SK-N-SH (cell line): ENCODE results near the gene FRMD4B. TPM values are rescaled to one million over a fixed set of nuclear protein-coding genes. Genes with fewer than 3 reads are reported as not detected.

Experiments
- CTCF ChIA-PET: fragments of 300-600, 350-600 bp; formaldehyde crosslinking; extraction: SDS; loops from one replicate; lab custom pipeline; 2021; lab: Yijun Ruan, JAX
- POLR2A ChIA-PET: fragments of 350-600 bp; sonication (Branson Sonifier 250); formaldehyde crosslinking; extraction: SDS; loops from one replicate; lab custom pipeline; 2020; ENCODE audit warnings: antibody characterized with exemption, inconsistent platforms; lab: Yijun Ruan, JAX
- DNase-seq: peaks from one replicate; pipeline ENCODE4 v3.0.0; 2012
- H2AFZ ChIP-seq: fragments of 200-600 bp; sonication (generic); 2 replicates; pipeline ENCODE4 v1.8.1; 2016; ENCODE audit warnings: antibody characterized with exemption, mild to moderate bottlenecking, low read depth
- H3F3A ChIP-seq: fragments of 200-600 bp; sonication (generic); replicated peaks from 2 replicates; pipeline ENCODE3; 2016; ENCODE audit warnings: antibody characterized with exemption, mild to moderate bottlenecking; ENCODE audit not compliant: insufficient read depth
- H3K27ac ChIP-seq, 2 experiments: fragments of 200-500 bp in 1 of 2; fragments of 200-600 bp in 1 of 2; sonication (Bioruptor generic) in 1 of 2; sonication (generic), shearing (Covaris generic) in 1 of 2; 2 replicates each; pipeline versions ENCODE4 v1.5.1 to v1.6.1; 2014 to 2016; ENCODE audit warnings: low read depth in 2 of 2, inconsistent platforms in 1 of 2, low read length in 1 of 2, mild to moderate bottlenecking in 1 of 2, mixed read lengths in 1 of 2
- H3K27me3 ChIP-seq: fragments of 200-600 bp; sonication (generic), shearing (Covaris generic); 2 replicates; pipeline ENCODE4 v1.6.1; 2016; ENCODE audit warnings: mixed run types; ENCODE audit not compliant: insufficient read depth
- H3K36me3 ChIP-seq, 2 experiments: fragments of 200-500 bp in 1 of 2; fragments of 200-600 bp in 1 of 2; sonication (Bioruptor generic) in 1 of 2; sonication (generic) in 1 of 2; replicated peaks in 1 of 2; 2 replicates each; pipeline versions ENCODE3 to v1.5.1; 2014 to 2016; ENCODE audit warnings: low read length in 1 of 2, mild to moderate bottlenecking in 1 of 2; ENCODE audit not compliant: insufficient read depth in 2 of 2, control insufficient read depth in 1 of 2
- H3K4me1 ChIP-seq, 2 experiments: fragments of 200-500 bp in 1 of 2; fragments of 200-600 bp in 1 of 2; sonication (Bioruptor generic) in 1 of 2; sonication (generic), shearing (Covaris generic) in 1 of 2; 2 replicates each; pipeline versions ENCODE4 v1.5.1 to v1.6.1; 2014 to 2016; ENCODE audit warnings: low read depth in 1 of 2, low read length in 1 of 2, mixed run types in 1 of 2; ENCODE audit not compliant: insufficient read depth in 2 of 2, control insufficient read depth in 1 of 2
- H3K4me2 ChIP-seq: fragments of 200-600 bp; sonication (generic), shearing (Covaris generic); 2 replicates; pipeline ENCODE4 v1.6.1; 2017; ENCODE audit warnings: mixed run types
- H3K4me3 ChIP-seq, 2 experiments: fragments of 200-500 bp in 1 of 2; fragments of 200-600 bp in 1 of 2; sonication (Bioruptor generic) in 1 of 2; sonication (generic), shearing (Covaris generic) in 1 of 2; 2 replicates each; pipeline versions ENCODE4 v1.5.1 to v1.8.1; 2014 to 2016; ENCODE audit warnings: low read depth in 2 of 2, inconsistent platforms in 1 of 2, low read length in 1 of 2, mild to moderate bottlenecking in 1 of 2, mixed read lengths in 1 of 2, moderate library complexity in 1 of 2
- H3K79me2 ChIP-seq: fragments of 200-600 bp; sonication (generic); 2 replicates; pipeline ENCODE4 v1.8.1; 2017; ENCODE audit warnings: mild to moderate bottlenecking; ENCODE audit not compliant: insufficient read depth
- H3K9ac ChIP-seq: fragments of 200-600 bp; sonication (generic); 2 replicates; pipeline ENCODE4 v1.6.1; 2017; ENCODE audit warnings: mixed run types
- H3K9me2 ChIP-seq: fragments of 200-600 bp; sonication (generic); 2 replicates; pipeline ENCODE4 v1.6.1; 2017; ENCODE audit warnings: mixed run types
- H3K9me3 ChIP-seq: fragments of 200-600 bp; sonication (generic); 2 replicates; pipeline ENCODE4 v1.6.1; 2017; ENCODE audit warnings: mixed run types, mild to moderate bottlenecking, moderate library complexity
- H4K20me1 ChIP-seq: fragments of 200-600 bp; sonication (generic); 2 replicates; pipeline ENCODE4 v1.6.1; 2017; ENCODE audit warnings: mild to moderate bottlenecking, mixed run types; ENCODE audit not compliant: insufficient read depth
- EZH2phosphoT487 ChIP-seq: fragments of 200-600 bp; sonication (generic); IDR thresholded peaks from 2 replicates; pipeline ENCODE4 v1.6.1; 2017; ENCODE audit warnings: low read depth, mixed run types, mild to moderate bottlenecking, antibody characterized with exemption, moderate library complexity, borderline replicate concordance
- FOSL2 ChIP-seq: IDR thresholded peaks from 2 replicates; pipeline ENCODE4 v1.4.0; 2012; ENCODE audit warnings: low read depth, mild to moderate bottlenecking, moderate library complexity, borderline replicate concordance
- IRF3 ChIP-seq: fragments of 150-350 bp; IDR thresholded peaks from 2 replicates; pipeline ENCODE4 v1.6.1; 2016; ENCODE audit warnings: mild to moderate bottlenecking, low read depth, low read length
- MEF2A ChIP-seq: IDR thresholded peaks from 2 replicates; pipeline ENCODE4 v1.4.0; 2012; ENCODE audit warnings: low read depth, borderline replicate concordance
- MXI1 ChIP-seq: IDR thresholded peaks from 2 replicates; pipeline ENCODE4 v1.6.1; 2012; ENCODE audit warnings: mild to moderate bottlenecking, low read depth, low read length, improper control_type of control experiment
- NRF1 ChIP-seq: IDR thresholded peaks from 2 replicates; pipeline ENCODE4 v1.6.1; 2012; ENCODE audit warnings: low read depth, mild to moderate bottlenecking, low read length
- POLR2AphosphoS5 ChIP-seq: IDR thresholded peaks from 2 replicates; pipeline ENCODE4 v1.6.1; 2012; ENCODE audit warnings: low read depth, low read length
- RCOR1 ChIP-seq: fragments of 150-350 bp; IDR thresholded peaks from 2 replicates; pipeline ENCODE4 v1.6.1; 2017; ENCODE audit warnings: antibody characterized with exemption, low read length
- SMC3 ChIP-seq: IDR thresholded peaks from 2 replicates; pipeline ENCODE4 v1.6.1; 2012; ENCODE audit warnings: low read depth, low read length, improper control_type of control experiment
- TEAD4 ChIP-seq: IDR thresholded peaks from 2 replicates; pipeline ENCODE4 v1.4.0; 2012; ENCODE audit warnings: mild to moderate bottlenecking, borderline replicate concordance; ENCODE audit not compliant: insufficient read depth
- WGBS: methylation state at CpG from one replicate; pipeline ENCODE4 v1.1.6; 2017; ENCODE audit warnings: low lambda C conversion rate; 5-methylcytosine and 5-hydroxymethylcytosine counted together
- polyA plus RNA-seq, 3 experiments: library from polyadenylated mRNA; depleted of rRNA; stranded (reverse); fragments of >200 nt; gene quantifications; 2 replicates each; pipeline ENCODE4 v1.2.3, GENCODE V29; 2012

The FRMD4B gene
- polyA plus RNA-seq, 1 of the 3 experiments (the other 2 are of a cell fraction): 0.53 TPM

- Histone ChIP-seq H2AFZ (no peak overlapping the region), H3K79me2 (no peaks in the 10 kb centered on the region), H3K9ac (no peak overlapping the region), H3F3A (peaks cover 18% of the 10 kb centered on the region), H3K9me2 (no peaks in the 10 kb centered on the region), H3K9me3 (no peaks in the 10 kb centered on the region), H3K36me3 (peaks cover 0 to 10% of the 10 kb centered on the region in 2 experiments), H3K4me1 (peaks cover 0 to 11% of the 10 kb centered on the region in 2 experiments; a peak in 1 of 4 replicates), H3K27me3 (no peaks in the 10 kb centered on the region), H3K27ac (no peak overlapping the region), H4K20me1 (no peaks in the 10 kb centered on the region), H3K4me3 (no peak overlapping the region), H3K4me2 (no peak overlapping the region)
- no peak for DNase-seq
- TF ChIP-seq FOSL2: no peak
- TF ChIP-seq MXI1: no peak
- TF ChIP-seq TEAD4: no peak
- TF ChIP-seq MEF2A: no peak
- ChIA-PET POLR2A (no interaction called here), CTCF (interaction anchor here (0.9 to 2.1 kb wide), 2 partner anchors 12 to 17 kb away, joined by 3 to 11 read pairs; no protein-coding TSS in a partner anchor)
- WGBS: 95% methylated on average over 4 of the region's 4 CpGs
Observed at GRCh38 chr3:69178082-69178481, 207.8 kb downstream of the FRMD4B start.

- Histone ChIP-seq H3K4me2 (no peak overlapping the region), H3K79me2 (no peaks in the 10 kb centered on the region)
- CTCF ChIA-PET: interaction anchor here (0.9 to 6.0 kb wide), 4 partner anchors 10 to 135 kb away, joined by 3 to 55 read pairs (median 12); no protein-coding TSS in a partner anchor
Observed at GRCh38 chr3:69174871-69175737, 210.8 kb downstream of the FRMD4B start.

GRCh38 chr3:69174445-69174844 lies 211.4 kb downstream of the FRMD4B start:
- POLR2A ChIA-PET: no interaction called here
- Histone ChIP-seq H3K4me2 (no peak overlapping the region), H3K36me3 (peaks cover 0 to 3% of the 10 kb centered on the region in 2 experiments), H3K9me3 (no peaks in the 10 kb centered on the region), H4K20me1 (no peaks in the 10 kb centered on the region), H3K27ac (no peak overlapping the region), H3K9ac (no peak overlapping the region), H3K79me2 (no peaks in the 10 kb centered on the region), H3K4me1 (no peaks in the 10 kb centered on the region), H3F3A (peaks cover 5% of the 10 kb centered on the region), H3K4me3 (no peak overlapping the region), H3K9me2 (no peaks in the 10 kb centered on the region), H2AFZ (no peak overlapping the region), H3K27me3 (no peaks in the 10 kb centered on the region)
- 77% methylated on average over 2 of the region's 2 CpGs for WGBS
- DNase-seq: no peak
- TF ChIP-seq SMC3 (no peak), IRF3 (no peak), TEAD4 (no peak), POLR2AphosphoS5 (no peak), RCOR1 (no peak), EZH2phosphoT487 (no peak)
- CTCF ChIA-PET: interaction anchor here (0.9 to 6.0 kb wide), 5 partner anchors 10 to 136 kb away, joined by 3 to 55 read pairs (median 5); no protein-coding TSS in a partner anchor

More at GRCh38 chr3:69174871-69175737, 210.8 kb downstream of the FRMD4B start:
- WGBS: 86% methylated on average over 4 of the region's 4 CpGs
- no peak for DNase-seq
- Histone ChIP-seq H3K4me1 (no peaks in the 10 kb centered on the region), H3K9me2 (no peaks in the 10 kb centered on the region), H3F3A (peaks cover 5% of the 10 kb centered on the region), H2AFZ (no peak overlapping the region), H3K27me3 (no peaks in the 10 kb centered on the region), H4K20me1 (no peaks in the 10 kb centered on the region), H3K4me3 (no peak overlapping the region), H3K9me3 (no peaks in the 10 kb centered on the region), H3K27ac (no peak overlapping the region), H3K9ac (no peak overlapping the region), H3K36me3 (peaks cover 0 to 4% of the 10 kb centered on the region in 2 experiments)
- no peak for TF ChIP-seq NRF1
- POLR2A ChIA-PET: no interaction called here
